K562 (cell line): ENCODE results near the gene CDK1. TPM values are rescaled to one million over a fixed set of nuclear protein-coding genes. Genes with fewer than 3 reads are reported as not detected.

Experiments
- ATAC-seq: fragments of 200-7000 bp; cut with Tn5 transposase; 3 replicates; pipeline ENCODE4 v1.9.1; 2020; ENCODE audit warnings: moderate library complexity
- BruUV-seq: library from RNA; stranded (reverse); fragments of 400-500 nt; replicated peaks from 2 replicates; lab custom pipeline; 2021; lab: Mats Ljungman, UMichigan
- CTCF ChIA-PET: fragments of 300-600 bp; formaldehyde crosslinking; extraction: SDS; loops from one replicate; lab custom pipeline; 2021; ENCODE audit warnings: low intra/inter-chr PET ratio; lab: Yijun Ruan, JAX
- POLR2A ChIA-PET: fragments of 300-600, 350-650 bp; sonication (Branson Sonifier 250); formaldehyde crosslinking; extraction: SDS; loops from one replicate; lab custom pipeline; 2021; ENCODE audit warnings: antibody characterized with exemption, inconsistent platforms; lab: Yijun Ruan, JAX
- DNase-seq, 4 experiments: peaks; one replicate each; pipeline versions ENCODE4 v3.0.0 to v3.0.0-alpha.2; 2011 to 2018; ENCODE audit warnings: low spot score in 3 of 4, mixed read lengths in 3 of 4; ENCODE audit errors: extremely low read depth in 1 of 4
- FAIRE-seq: peaks from 2 replicates; lab custom pipeline; 2011; peaks lifted over from hg19 to GRCh38; lab: Jason Lieb, UNC
- H2AFZ ChIP-seq: 2 replicates; pipeline ENCODE4 v1.6.0; 2011; ENCODE audit warnings: low read depth, low read length, control low read depth, inconsistent platforms
- H3K27ac ChIP-seq: fragments of 200-600 bp; 3 replicates; pipeline ENCODE4 v1.8.0; 2011; ENCODE audit warnings: low read depth, mild to moderate bottlenecking, control low read depth, inconsistent platforms, low read length, moderate library complexity, mixed read lengths; ENCODE audit errors: extremely low read depth
- H3K27me3 ChIP-seq, 2 experiments: fragments of 300-600 bp in 1 of 2; 2 replicates in 1 of 2; 3 replicates in 1 of 2; pipeline versions ENCODE4 v1.6.0 to v1.8.0; 2011; ENCODE audit warnings: inconsistent platforms in 2 of 2, low read length in 2 of 2, mild to moderate bottlenecking in 1 of 2, mixed read lengths in 1 of 2, moderate library complexity in 1 of 2; ENCODE audit not compliant: control insufficient read depth in 2 of 2, insufficient read depth in 2 of 2
- H3K36me3 ChIP-seq: fragments of 300-600 bp; 3 replicates; pipeline ENCODE4 v1.8.0; 2011; ENCODE audit warnings: mild to moderate bottlenecking, low read length, inconsistent platforms; ENCODE audit not compliant: control insufficient read depth, insufficient read depth
- H3K4me1 ChIP-seq, 2 experiments: fragments of 200-600 bp in 1 of 2; replicated peaks in 1 of 2; 2 replicates in 1 of 2; 3 replicates in 1 of 2; pipeline versions ENCODE4 v1.5.1 to v1.8.0; 2011; ENCODE audit warnings: inconsistent platforms in 2 of 2, low read length in 2 of 2, mild to moderate bottlenecking in 1 of 2, mixed read lengths in 1 of 2, moderate library complexity in 1 of 2; ENCODE audit not compliant: control insufficient read depth in 2 of 2, insufficient read depth in 2 of 2
- H3K4me2 ChIP-seq: 2 replicates; pipeline ENCODE4 v1.6.1; 2011; ENCODE audit warnings: low read length, control low read depth, inconsistent platforms, mixed read lengths; ENCODE audit not compliant: insufficient read depth
- H3K4me3 ChIP-seq: fragments of 200-600 bp; sonication (generic), shearing (Covaris generic); 2 replicates; pipeline ENCODE4 v1.5.1; 2016; ENCODE audit warnings: control low read depth, inconsistent platforms
- H3K79me2 ChIP-seq: fragments of 200-600 bp; 3 replicates; pipeline ENCODE4 v1.8.0; 2011; ENCODE audit warnings: low read length, inconsistent platforms; ENCODE audit not compliant: control insufficient read depth, insufficient read depth
- H3K9ac ChIP-seq, 2 experiments: 2 replicates each; pipeline versions ENCODE4 v1.6.0 to v1.6.1; 2011; ENCODE audit warnings: low read depth in 2 of 2, low read length in 2 of 2, control low read depth in 1 of 2, inconsistent platforms in 1 of 2, mild to moderate bottlenecking in 1 of 2, mixed read lengths in 1 of 2; ENCODE audit not compliant: insufficient read depth in 1 of 2
- H3K9me1 ChIP-seq: one replicate; pipeline ENCODE4 v1.6.0; 2011; ENCODE audit warnings: inconsistent platforms, mild to moderate bottlenecking, low read length, moderate library complexity; ENCODE audit not compliant: control insufficient read depth, insufficient read depth
- H3K9me3 ChIP-seq: replicated peaks from 2 replicates; pipeline ENCODE4 v1.5.1; 2011; ENCODE audit warnings: low read depth, low read length, inconsistent platforms; ENCODE audit not compliant: control insufficient read depth, insufficient read depth
- H4K20me1 ChIP-seq: replicated peaks from 2 replicates; pipeline ENCODE4 v1.6.1; 2011; ENCODE audit warnings: low read length, inconsistent platforms, mixed read lengths; ENCODE audit not compliant: control insufficient read depth, insufficient read depth
- BRD9 ChIP-seq: fragments of 450-650 bp; IDR thresholded peaks from 2 replicates; pipeline ENCODE4 v1.6.1; 2018; ENCODE audit warnings: low read depth; ENCODE audit not compliant: partially characterized antibody
- CAMTA2 ChIP-seq: fragments of 250-450 bp; sonication (Bioruptor Pico); conservative IDR thresholded peaks from 2 replicates; pipeline ENCODE4 v1.5.1; 2022
- CHCHD3 ChIP-seq: fragments of 250-450 bp; sonication (Bioruptor Pico); IDR thresholded peaks from 2 replicates; pipeline ENCODE4 v2.1.2; 2022; ENCODE audit warnings: mild to moderate bottlenecking
- CSDE1 ChIP-seq, 2 experiments: fragments of 450-650 bp; IDR thresholded peaks; 2 replicates each; pipeline ENCODE4 v1.6.1; 2016; ENCODE audit warnings: mild to moderate bottlenecking in 1 of 2
- EWSR1 ChIP-seq: fragments of 450-650 bp; IDR thresholded peaks from 2 replicates; pipeline ENCODE4 v1.6.1; 2018; ENCODE audit warnings: borderline replicate concordance, mild to moderate bottlenecking, low read depth, moderate library complexity; ENCODE audit not compliant: partially characterized antibody
- HDGF ChIP-seq: fragments of 450-650 bp; IDR thresholded peaks from 2 replicates; pipeline ENCODE4 v1.6.1; 2016
- HNRNPH1 ChIP-seq: fragments of 200-400 bp; formaldehyde crosslinking; optimal IDR thresholded peaks from 2 replicates; pipeline ENCODE3; 2017; ENCODE audit warnings: low read depth, mild to moderate bottlenecking, low read length, moderate library complexity
- KLF6 ChIP-seq: fragments of 250-450 bp; sonication (Bioruptor Pico); IDR thresholded peaks from 2 replicates; pipeline ENCODE4 v1.4.0; 2020; ENCODE audit warnings: mild to moderate bottlenecking, moderate library complexity, borderline replicate concordance
- MYBL2 ChIP-seq, 2 experiments: fragments of 450-650 bp in 1 of 2; sonication (generic) in 1 of 2; formaldehyde crosslinking in 1 of 2; IDR thresholded peaks; 2 replicates each; pipeline versions ENCODE4 v1.6.1 to v1.8.1; 2017 to 2022; ENCODE audit warnings: borderline replicate concordance in 1 of 2, inconsistent platforms in 1 of 2, low read depth in 1 of 2, mild to moderate bottlenecking in 1 of 2, missing genetic modification reagents in 1 of 2, moderate library complexity in 1 of 2
- SREBF1 ChIP-seq: fragments of 150-350 bp; IDR thresholded peaks from 2 replicates; pipeline ENCODE4 v1.6.1; 2014; ENCODE audit warnings: antibody characterized with exemption, low read depth, low read length, borderline replicate concordance
- ZNF140 ChIP-seq: fragments of 250-450 bp; sonication (Bioruptor Pico); IDR thresholded peaks from 2 replicates; pipeline ENCODE4 v1.8.0; 2021; ENCODE audit warnings: moderate library complexity, mild to moderate bottlenecking, inconsistent platforms
- ZNF263 ChIP-seq: sonication (generic); formaldehyde crosslinking; IDR thresholded peaks from 2 replicates; pipeline ENCODE4 v1.8.0; 2022; ENCODE audit warnings: mild to moderate bottlenecking, missing genetic modification reagents, borderline replicate concordance
- ZNF280A ChIP-seq: fragments of 450-650 bp; IDR thresholded peaks from 2 replicates; pipeline ENCODE4 v1.6.1; 2018; ENCODE audit warnings: mild to moderate bottlenecking, low read depth; ENCODE audit not compliant: partially characterized antibody
- ZNF316 ChIP-seq: fragments of 450-650 bp; IDR thresholded peaks from 2 replicates; pipeline ENCODE4 v1.6.1; 2016
- ZNF57 ChIP-seq: fragments of 450-650 bp; formaldehyde crosslinking; IDR thresholded peaks from 2 replicates; pipeline ENCODE4 v1.4.0; 2020; ENCODE audit warnings: mild to moderate bottlenecking, moderate library complexity
- in situ Hi-C: fragments of 300-500 bp; cut with MboI; formaldehyde crosslinking; loops from 4 replicates; pipeline ENCODE4 v1.15.0; 2018; ENCODE audit warnings: inconsistent platforms, mixed read lengths
- intact Hi-C: fragments of 100-400 bp; cut with micrococcal nuclease; formaldehyde crosslinking; loops from 2 replicates; pipeline ENCODE4 v1.14.2; 2022
- polyA plus RNA-seq, 8 experiments: library from polyadenylated mRNA; depleted of rRNA in 4 of 8; stranded (reverse) in 5 of 8; unstranded in 3 of 8; fragments of >200 nt; fragmentation: Nextera tagmentation in 2 of 8; fragmentation: Illumina TruSeq in 1 of 8; extraction: Ambion mirVana in 2 of 8; extraction: Trizol in 1 of 8; gene quantifications; 2 replicates each; pipeline versions ENCODE4 v1.2.1 to v1.2.3, GENCODE V29; 2011 to 2014; ENCODE audit warnings: inconsistent platforms in 1 of 8, missing spikeins in 1 of 8
- total RNA-seq, 7 experiments: library from RNA; depleted of rRNA in 6 of 7; stranded (reverse); fragments of >200 nt in 6 of 7; fragmentation: Illumina TruSeq in 2 of 7; extraction: Trizol in 2 of 7; gene quantifications; 2 replicates each; pipeline versions ENCODE4 v1.2.1 to v1.2.3, GENCODE V29; 2011 to 2021; ENCODE audit warnings: low replicate concordance in 1 of 7
- TF ChIP-seq, protein P1 (sequence below): fragments of 450-650 bp; IDR thresholded peaks from 2 replicates; pipeline ENCODE4 v1.6.1; 2016; ENCODE audit warnings: antibody characterized with exemption
- TF ChIP-seq, protein P2 (sequence below), 2 experiments: fragments of 450-650 bp in 1 of 2; sonication (generic) in 1 of 2; formaldehyde crosslinking; conservative IDR thresholded peaks; 2 replicates each; pipeline versions ENCODE4 v1.4.0 to v1.8.1; 2020 to 2022; ENCODE audit warnings: mild to moderate bottlenecking in 1 of 2, missing genetic modification reagents in 1 of 2

The CDK1 gene
- total and polyA plus RNA-seq, 9 of the 15 experiments (the other 6 are each of a cell fraction or from before 2014, with no cell fraction given): 156 to 685 (median 236) TPM

- TF ChIP-seq ZNF280A: no peak
- no peak for TF ChIP-seq ZNF140 (CRISPR knock-in tag)
- TF ChIP-seq CAMTA2 (CRISPR knock-in tag): no peak
- TF ChIP-seq, all 486 proteins: peak for 136
Measured at GRCh38 chr10:60778214-60778970, at the start of gene CDK1 (continued).

GRCh38 chr10:60729106-60729505 is 49.2 kb upstream of the CDK1 start:
- Histone ChIP-seq H3K4me1 (peaks cover 0 to 9% of the 10 kb centered on the region in 2 experiments; a peak in 1 of 5 replicates), H3K27ac (no peak overlapping the region), H3K4me2 (no peak overlapping the region), H3K36me3 (no peaks in the 10 kb centered on the region), H3K79me2 (no peaks in the 10 kb centered on the region), H3K4me3 (no peak overlapping the region), H4K20me1 (no peaks in the 10 kb centered on the region), H3K27me3 (peaks cover 21 to 22% of the 10 kb centered on the region in 2 experiments; a peak in 4 of 5 replicates), H3K9me3 (no peaks in the 10 kb centered on the region), H3K9ac (no peak overlapping the region), H3K9me1 (no peaks in the 10 kb centered on the region), H2AFZ (no peak overlapping the region)
- ChIA-PET CTCF (no interaction called here), POLR2A (no interaction called here)
- TF ChIP-seq EWSR1 (no peak), ZNF263 (CRISPR knock-in tag) (no peak), HNRNPH1 (no peak), HDGF (no peak), ZNF57 (CRISPR knock-in tag) (no peak), CHCHD3 (CRISPR knock-in tag) (no peak), MYBL2 (IDR thresholded peaks at IDR 0.05; ENCODE audit: low read depth) (no peak), MYBL2 (CRISPR knock-in tag; IDR thresholded peaks at IDR 0.05; ENCODE audit: borderline replicate concordance) (no peak), BRD9 (no peak), SREBF1 (no peak), ZNF316 (no peak), KLF6 (CRISPR knock-in tag) (no peak), CSDE1 (IDR thresholded peaks at IDR 0.05) (no peak)
- TF ChIP-seq, protein P1, sequence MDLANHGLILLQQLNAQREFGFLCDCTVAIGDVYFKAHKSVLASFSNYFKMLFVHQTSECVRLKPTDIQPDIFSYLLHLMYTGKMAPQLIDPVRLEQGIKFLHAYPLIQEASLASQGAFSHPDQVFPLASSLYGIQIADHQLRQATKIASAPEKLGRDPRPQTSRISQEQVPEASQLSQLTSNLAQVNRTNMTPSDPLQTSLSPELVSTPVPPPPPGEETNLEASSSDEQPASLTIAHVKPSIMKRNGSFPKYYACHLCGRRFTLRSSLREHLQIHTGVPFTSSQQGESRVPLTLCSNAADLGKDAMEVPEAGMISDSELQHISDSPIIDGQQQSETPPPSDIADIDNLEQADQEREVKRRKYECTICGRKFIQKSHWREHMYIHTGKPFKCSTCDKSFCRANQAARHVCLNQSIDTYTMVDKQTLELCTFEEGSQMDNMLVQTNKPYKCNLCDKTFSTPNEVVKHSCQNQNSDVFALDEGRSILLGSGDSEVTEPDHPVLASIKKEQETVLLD: no peak
- TF ChIP-seq, protein P2, sequence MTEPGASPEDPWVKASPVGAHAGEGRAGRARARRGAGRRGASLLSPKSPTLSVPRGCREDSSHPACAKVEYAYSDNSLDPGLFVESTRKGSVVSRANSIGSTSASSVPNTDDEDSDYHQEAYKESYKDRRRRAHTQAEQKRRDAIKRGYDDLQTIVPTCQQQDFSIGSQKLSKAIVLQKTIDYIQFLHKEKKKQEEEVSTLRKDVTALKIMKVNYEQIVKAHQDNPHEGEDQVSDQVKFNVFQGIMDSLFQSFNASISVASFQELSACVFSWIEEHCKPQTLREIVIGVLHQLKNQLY (CRISPR knock-in tag; conservative IDR thresholded peaks at IDR 0.05): no peak
- no peak for DNase-seq
- intact Hi-C loops: no loop called here
- no peak for ATAC-seq
- in situ Hi-C loops: no loop called here
- BruUV-seq: no TSS peak
- FAIRE-seq: no peak
